Endodermal cell (in vitro differentiated cells): ENCODE results near the gene KIF1B. TPM values are rescaled to one million over a fixed set of nuclear protein-coding genes. Genes with fewer than 3 reads are reported as not detected.
A peak's percentile ranks its signal among the peaks of the same experiment; 100 is the strongest.

ENCODE experiments used
- DNase-seq: peaks from one replicate; pipeline ENCODE4 v3.0.0-alpha.2; 2017
- H3K27ac ChIP-seq: 2 replicates; pipeline ENCODE4 v1.5.1; 2013; ENCODE audit warnings: mild to moderate bottlenecking, low read depth, low read length, moderate library complexity
- H3K27me3 ChIP-seq: 2 replicates; pipeline ENCODE4 v1.6.1; 2013; ENCODE audit warnings: mild to moderate bottlenecking, low read length, moderate library complexity; ENCODE audit not compliant: insufficient read depth, control insufficient read depth, poor library complexity, severe bottlenecking
- H3K36me3 ChIP-seq: 2 replicates; pipeline ENCODE4 v1.7.0; 2013; ENCODE audit warnings: mild to moderate bottlenecking, low read length, moderate library complexity; ENCODE audit not compliant: control insufficient read depth, insufficient read depth
- H3K4me1 ChIP-seq: one replicate; pipeline ENCODE4 v1.7.0; 2013; ENCODE audit warnings: low read length; ENCODE audit not compliant: control insufficient read depth, insufficient read depth
- H3K4me3 ChIP-seq: 2 replicates; pipeline ENCODE4 v1.5.1; 2013; ENCODE audit warnings: mild to moderate bottlenecking, low read length, moderate library complexity
- H3K9ac ChIP-seq: 2 replicates; pipeline ENCODE4 v1.6.1; 2013; ENCODE audit warnings: mild to moderate bottlenecking, low read length, moderate library complexity; ENCODE audit not compliant: poor library complexity, severe bottlenecking; ENCODE audit errors: extremely low read depth
- H3K9me3 ChIP-seq: 2 replicates; pipeline ENCODE4 v1.6.1; 2013; ENCODE audit warnings: mild to moderate bottlenecking, low read length, moderate library complexity; ENCODE audit not compliant: control insufficient read depth
- H3K27ac Mint-ChIP-seq: 2 replicates; pipeline ENCODE4 v1.8.0; 2020; ENCODE audit warnings: mixed read lengths
- H3K27me3 Mint-ChIP-seq: 2 replicates; pipeline ENCODE4 v1.8.0; 2021; ENCODE audit warnings: mild to moderate bottlenecking, mixed read lengths; ENCODE audit not compliant: insufficient read depth
- H3K36me3 Mint-ChIP-seq: 2 replicates; pipeline ENCODE4 v1.8.0; 2020; ENCODE audit warnings: low read depth, mixed read lengths
- H3K4me1 Mint-ChIP-seq: 2 replicates; pipeline ENCODE4 v1.8.0; 2020; ENCODE audit warnings: mixed read lengths
- H3K4me3 Mint-ChIP-seq: 2 replicates; pipeline ENCODE4 v1.8.0; 2020; ENCODE audit warnings: mild to moderate bottlenecking, moderate library complexity, mixed read lengths
- H3K9me3 Mint-ChIP-seq: 2 replicates; pipeline ENCODE4 v1.8.0; 2020; ENCODE audit warnings: mild to moderate bottlenecking, mixed read lengths
- WGBS, 2 experiments: methylation state at CpG; one replicate each; pipeline versions ENCODE4 v1.1.5 to v1.1.7; 2013; ENCODE audit warnings: missing lambda C conversion rate in 2 of 2, mixed read lengths in 1 of 2; ENCODE audit not compliant: insufficient coverage in 1 of 2, insufficient read length in 1 of 2; 5-methylcytosine and 5-hydroxymethylcytosine counted together
- total RNA-seq, 2 donors: library from RNA; stranded (reverse); fragmentation: NEBNext Ultra II Directional in 1 of 2; extraction: Animal tissue kit (Norgen Biotek cat#: 25700) in 1 of 2; gene quantifications; 2 replicates in 1 of 2; 3 replicates in 1 of 2; pipeline ENCODE4 v1.2.1, GENCODE V29; 2021
- TF ChIP-seq, protein P1 (sequence below): fragments of 200-600 bp; sonication (generic); conservative IDR thresholded peaks from 2 replicates; pipeline ENCODE4 v1.5.0; 2021; ENCODE audit warnings: antibody characterized with exemption, mild to moderate bottlenecking

KIF1B gene
- total RNA-seq, 2 donors from 2014 or later = 71.5 to 74.2 TPM

DNA sequence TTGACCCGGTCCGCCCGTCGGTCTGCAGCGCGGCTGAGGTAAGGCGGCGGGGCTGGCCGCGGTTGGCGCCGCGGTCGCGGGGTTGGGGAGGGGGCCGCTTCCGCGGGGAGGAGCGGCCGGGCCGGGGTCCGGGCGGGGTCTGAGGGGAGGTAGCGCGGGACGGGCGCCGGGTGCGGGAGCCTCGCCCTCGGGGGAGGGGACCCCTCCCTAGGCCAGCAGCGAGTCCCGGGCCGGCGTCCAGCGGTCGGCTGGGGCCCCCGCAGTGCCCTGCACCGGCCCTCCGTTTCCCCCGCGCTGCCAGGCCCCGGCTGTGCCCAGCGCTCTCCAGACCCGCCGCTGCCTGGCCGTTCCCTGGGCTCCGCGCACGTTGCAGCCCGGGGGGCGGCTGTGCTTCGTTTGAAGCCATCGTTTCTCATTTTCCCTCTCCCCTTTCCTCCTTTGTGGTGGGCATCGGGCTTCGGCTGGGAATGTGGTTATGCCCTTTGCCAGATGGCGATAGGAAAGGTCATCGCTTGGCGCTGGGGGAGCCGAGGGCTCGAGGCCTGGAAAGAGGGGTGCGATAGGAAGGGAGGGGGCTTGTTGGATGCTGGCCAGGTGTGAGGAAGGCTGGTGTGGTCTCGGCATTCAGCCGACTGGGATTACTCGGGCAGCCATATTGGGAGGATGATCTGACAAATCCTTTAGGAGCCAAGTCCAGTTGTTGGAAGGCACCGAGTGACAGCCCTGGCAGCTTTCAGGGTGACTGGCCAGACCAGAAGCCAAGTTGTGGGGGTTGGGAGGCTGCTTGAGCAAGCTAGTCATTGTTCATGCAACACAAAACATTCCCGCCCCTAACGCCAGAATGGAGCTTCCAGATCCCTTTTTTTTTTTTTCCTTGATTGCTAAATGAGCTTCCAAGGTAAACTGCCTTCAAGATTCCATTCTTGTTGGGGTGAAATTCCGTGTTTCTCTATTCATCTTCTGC lies 753 bp downstream of the KIF1B start:
- Histone ChIP-seq H3K27me3 (no peaks in the 10 kb centered on the region), H3K9me3 (no peaks in the 10 kb centered on the region), H3K27ac (peak overlapping the region; percentile 100), H3K4me1 (peaks cover 5% of the 10 kb centered on the region), H3K9ac (peak overlapping the region; percentile 88), H3K36me3 (no peaks in the 10 kb centered on the region), H3K4me3 (peak overlapping the region; percentile 96)
- TF ChIP-seq, protein P1, sequence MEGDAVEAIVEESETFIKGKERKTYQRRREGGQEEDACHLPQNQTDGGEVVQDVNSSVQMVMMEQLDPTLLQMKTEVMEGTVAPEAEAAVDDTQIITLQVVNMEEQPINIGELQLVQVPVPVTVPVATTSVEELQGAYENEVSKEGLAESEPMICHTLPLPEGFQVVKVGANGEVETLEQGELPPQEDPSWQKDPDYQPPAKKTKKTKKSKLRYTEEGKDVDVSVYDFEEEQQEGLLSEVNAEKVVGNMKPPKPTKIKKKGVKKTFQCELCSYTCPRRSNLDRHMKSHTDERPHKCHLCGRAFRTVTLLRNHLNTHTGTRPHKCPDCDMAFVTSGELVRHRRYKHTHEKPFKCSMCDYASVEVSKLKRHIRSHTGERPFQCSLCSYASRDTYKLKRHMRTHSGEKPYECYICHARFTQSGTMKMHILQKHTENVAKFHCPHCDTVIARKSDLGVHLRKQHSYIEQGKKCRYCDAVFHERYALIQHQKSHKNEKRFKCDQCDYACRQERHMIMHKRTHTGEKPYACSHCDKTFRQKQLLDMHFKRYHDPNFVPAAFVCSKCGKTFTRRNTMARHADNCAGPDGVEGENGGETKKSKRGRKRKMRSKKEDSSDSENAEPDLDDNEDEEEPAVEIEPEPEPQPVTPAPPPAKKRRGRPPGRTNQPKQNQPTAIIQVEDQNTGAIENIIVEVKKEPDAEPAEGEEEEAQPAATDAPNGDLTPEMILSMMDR = no peak
- 0 to 1% methylated on average over 16 to 69 of the region's 69 CpGs for WGBS, 2 experiments
- H3K27me3 Mint-ChIP-seq = peaks cover 5% of the 10 kb centered on the region
- H3K4me3 Mint-ChIP-seq = peak overlapping the region; percentile 97
- DNase-seq = peak; percentile 85
- H3K9me3 Mint-ChIP-seq = no peaks in the 10 kb centered on the region
- peaks cover 21% of the 10 kb centered on the region for H3K4me1 Mint-ChIP-seq
- no peaks in the 10 kb centered on the region for H3K36me3 Mint-ChIP-seq
- peak overlapping the region; percentile 97 for H3K27ac Mint-ChIP-seq

DNA sequence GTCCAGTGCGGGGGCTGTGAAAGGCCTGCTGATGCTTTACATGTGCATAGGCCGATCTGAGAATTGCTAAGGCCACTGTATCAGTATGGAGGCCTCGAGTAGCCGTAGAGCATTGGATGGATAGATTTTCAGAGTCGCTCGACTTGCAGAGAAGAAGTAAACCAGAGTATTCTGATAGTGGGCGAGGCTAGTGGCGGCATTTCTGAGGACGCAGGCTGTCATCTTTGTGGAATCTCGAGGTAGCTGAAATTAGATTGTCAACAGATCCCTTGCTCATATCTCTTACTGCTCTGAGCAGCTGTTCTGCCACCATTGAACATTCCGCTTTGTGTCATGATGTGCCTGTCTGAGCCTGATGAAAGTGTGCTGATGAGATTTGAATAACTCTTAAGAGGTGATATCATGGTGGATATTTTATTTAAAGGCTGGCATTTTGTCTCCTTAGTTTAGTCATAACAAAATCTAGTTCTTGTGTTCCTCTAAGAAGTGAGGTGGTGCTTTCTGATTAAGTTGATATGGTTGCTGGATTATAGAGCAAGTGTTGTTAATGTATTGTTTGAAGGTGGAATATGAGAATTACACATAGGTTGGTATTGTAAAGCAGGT lies 1.5 kb downstream of the KIF1B start:
- TF ChIP-seq, protein P1 = no peak
- H3K27ac ChIP-seq = peak overlapping the region; percentile 100
- peaks cover 23% of the 10 kb centered on the region for H3K4me1 Mint-ChIP-seq

DNA sequence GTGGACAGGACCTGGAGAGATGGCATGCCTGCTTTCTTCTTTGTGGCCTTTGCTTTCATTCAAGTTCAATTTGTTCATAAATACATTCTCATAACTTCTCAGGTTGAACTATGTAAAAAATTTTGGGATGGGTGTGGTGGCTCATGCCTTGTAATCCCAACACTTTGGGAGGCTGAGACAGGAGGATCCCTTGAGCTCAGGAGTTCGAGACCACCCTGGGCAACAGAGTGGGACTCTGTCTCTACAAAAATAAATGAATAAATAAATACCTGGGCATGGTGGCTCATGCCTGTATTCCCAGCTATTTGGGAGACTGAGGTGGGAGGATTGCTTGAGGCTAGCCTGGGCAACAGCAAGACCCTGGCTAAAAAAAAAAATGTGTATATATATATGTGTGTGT lies 2.1 kb downstream of the KIF1B start:
- TF ChIP-seq, protein P1 = no peak
- H3K27ac Mint-ChIP-seq = no peak overlapping the region
- Histone ChIP-seq H3K9ac (peak overlapping the region; percentile 88), H3K4me1 (peaks cover 5% of the 10 kb centered on the region), H3K27me3 (no peaks in the 10 kb centered on the region), H3K27ac (no peak overlapping the region), H3K36me3 (no peaks in the 10 kb centered on the region), H3K9me3 (no peaks in the 10 kb centered on the region), H3K4me3 (peak overlapping the region; percentile 96)
- no peaks in the 10 kb centered on the region for H3K9me3 Mint-ChIP-seq
- H3K36me3 Mint-ChIP-seq = no peaks in the 10 kb centered on the region
- 89 to 100% methylated on average over 1 of the region's 1 CpG for WGBS, 2 experiments
- no peak for DNase-seq
- H3K4me1 Mint-ChIP-seq = peaks cover 23% of the 10 kb centered on the region
- peak overlapping the region; percentile 97 for H3K4me3 Mint-ChIP-seq
- peaks cover 5% of the 10 kb centered on the region for H3K27me3 Mint-ChIP-seq

More for the DNA sequence above, 1.5 kb downstream of the KIF1B start:
- Mint-ChIP-seq H3K27me3 (peaks cover 5% of the 10 kb centered on the region), H3K9me3 (no peaks in the 10 kb centered on the region), H3K36me3 (no peaks in the 10 kb centered on the region), H3K4me3 (peak overlapping the region; percentile 97), H3K27ac (peak overlapping the region; percentile 97)
- H3K4me1 ChIP-seq = peaks cover 5% of the 10 kb centered on the region
- H3K9me3 ChIP-seq = no peaks in the 10 kb centered on the region
- 25 to 30% methylated on average over 9 to 11 of the region's 11 CpGs for WGBS, 2 experiments
- H3K27me3 ChIP-seq = no peaks in the 10 kb centered on the region
- peak overlapping the region; percentile 96 for H3K4me3 ChIP-seq
- DNase-seq = no peak
- H3K9ac ChIP-seq = peak overlapping the region; percentile 88
- no peaks in the 10 kb centered on the region for H3K36me3 ChIP-seq
